Spleen (tissue), 11 donors: ENCODE measurements around the gene STRIT1. TPM values are rescaled to one million over a fixed set of nuclear protein-coding genes. Genes with fewer than 3 reads are reported as not detected.

ENCODE experiments used
- DNase-seq: peaks from one replicate; pipeline ENCODE4 v3.0.0-alpha.2; 2020
- H3K27ac ChIP-seq, 8 donors: fragments of 200-600 bp; sonication (generic) in 7 of 8; 1 replicate in 4 of 8; 2 replicates in 4 of 8; pipeline versions ENCODE4 v1.5.0 to v1.8.0; 2016 to 2021; ENCODE audit warnings: inconsistent platforms in 4 of 8, mild to moderate bottlenecking in 4 of 8, moderate library complexity in 1 of 8
- H3K27me3 ChIP-seq, 7 donors: fragments of 200-600 bp; sonication (generic) in 6 of 7; replicated peaks in 1 of 7; 1 replicate in 4 of 7; 2 replicates in 3 of 7; pipeline versions ENCODE4 v1.5.0 to v1.8.0; 2016 to 2021; ENCODE audit warnings: inconsistent platforms in 3 of 7, mild to moderate bottlenecking in 1 of 7
- H3K36me3 ChIP-seq, 6 donors: fragments of 200-600 bp; sonication (generic) in 5 of 6; 1 replicate in 4 of 6; 2 replicates in 2 of 6; pipeline versions ENCODE4 v1.5.0 to v1.8.0; 2016 to 2021; ENCODE audit warnings: inconsistent platforms in 2 of 6
- H3K4me1 ChIP-seq, 6 donors: fragments of 200-600 bp; sonication (generic) in 5 of 6; 1 replicate in 3 of 6; 2 replicates in 3 of 6; pipeline versions ENCODE4 v1.5.0 to v1.8.0; 2016 to 2021; ENCODE audit warnings: inconsistent platforms in 3 of 6
- H3K4me3 ChIP-seq, 8 donors: fragments of 200-600 bp; sonication (generic) in 7 of 8; 1 replicate in 4 of 8; 2 replicates in 4 of 8; pipeline versions ENCODE4 v1.5.0 to v1.8.0; 2016 to 2021; ENCODE audit warnings: inconsistent platforms in 4 of 8, mild to moderate bottlenecking in 4 of 8, moderate library complexity in 2 of 8
- H3K9me3 ChIP-seq, 8 donors: fragments of 200-600 bp; sonication (generic) in 7 of 8; 1 replicate in 4 of 8; 2 replicates in 4 of 8; pipeline versions ENCODE4 v1.5.0 to v1.8.0; 2016 to 2021; ENCODE audit warnings: inconsistent platforms in 4 of 8
- CTCF ChIP-seq, 11 experiments: fragments of 200-600 bp in 7 of 11; fragments of 450-650 bp in 4 of 11; sonication (generic) in 4 of 11; IDR thresholded peaks in 8 of 11; conservative IDR thresholded peaks in 3 of 11; 1 replicate in 7 of 11; 2 replicates in 4 of 11; pipeline versions ENCODE4 v1.4.0 to v1.8.0; 2016 to 2021; ENCODE audit warnings: antibody characterized with exemption in 11 of 11, inconsistent platforms in 4 of 11, mild to moderate bottlenecking in 1 of 11
- POLR2A ChIP-seq, 3 donors: fragments of 450-650 bp; IDR thresholded peaks; one replicate each; pipeline ENCODE4 v1.5.1; 2017; ENCODE audit warnings: antibody characterized with exemption in 3 of 3, mild to moderate bottlenecking in 1 of 3
- POLR2AphosphoS5 ChIP-seq, 3 donors: sonication (generic); formaldehyde crosslinking; IDR thresholded peaks; one replicate each; pipeline ENCODE4 v1.5.1; 2017; ENCODE audit warnings: antibody characterized with exemption in 3 of 3
- WGBS, 5 donors: extraction: QIAGEN DNeasy Blood & Tissue Kit in 3 of 5; methylation state at CpG; one replicate each; pipeline versions ENCODE4 v1.1.5 to v1.1.7; 2013 to 2018; 5-methylcytosine and 5-hydroxymethylcytosine counted together
- intact Hi-C: fragments of 100-400 bp; cut with DNase I; formaldehyde crosslinking; loops from one replicate; pipeline ENCODE4 v1.15.0; 2023; ENCODE audit warnings: low total_unique reads
- polyA plus RNA-seq, 3 donors: library from polyadenylated mRNA; stranded (reverse); fragments of 200-250 nt; gene quantifications; one replicate each; pipeline ENCODE4 v1.2.1, GENCODE V29; 2013
- total RNA-seq, 7 donors: library from RNA; depleted of rRNA in 3 of 7; stranded (reverse); fragments of >200 nt in 3 of 7; fragmentation: NEBNext Ultra II Directional in 4 of 7; extraction: Animal tissue kit (Norgen Biotek cat#: 25700) in 4 of 7; gene quantifications; one replicate each; pipeline versions ENCODE4 v1.1.0 to v1.2.1, GENCODE V29; 2016 to 2021
- donor health status: healthy with polysubstance abuse.
- donor health status: DM: no; HTN: no; CAD: no; lungs with moderate emphysema.
- donor health status: DM: no; HTN: no; CAD: no.
- donor health status: Bipolar disorder and iron deficiency.
- donor health status: healthy.
- donor health status: DM: no; HTN: no; CAD: no.
- donor health status: DM: yes; HTN: yes; CAD: no.

The STRIT1 gene
- total and polyA plus RNA-seq, 10 donors, result 0.43 TPM; not detected in 9

GRCh38 chr3:155326901-155327300, 33.4 kb upstream of the STRIT1 start:
- H3K9me3 ChIP-seq, result no peaks in the 10 kb centered on the region
- H3K27ac ChIP-seq, result no peak overlapping the region
- no peak overlapping the region for H3K4me3 ChIP-seq
- 49 to 76% (median 59%) methylated on average over 4 of the region's 4 CpGs for WGBS, 5 donors
- H3K27me3 ChIP-seq, result no peaks in the 10 kb centered on the region
- no peak for TF ChIP-seq CTCF (IDR thresholded peaks at IDR 0.05 in 8 of 11, conservative IDR thresholded peaks at IDR 0.05 in 3 of 11)
- TF ChIP-seq POLR2AphosphoS5 (IDR thresholded peaks at IDR 0.05), result no peak
- TF ChIP-seq POLR2A (IDR thresholded peaks at IDR 0.05), result no peak
- H3K36me3 ChIP-seq, result no peaks in the 10 kb centered on the region
- intact Hi-C loops, result loop anchor here (10.0 kb wide), 2 partner anchors 372 to 572 kb away; no protein-coding TSS in a partner anchor
- no peak for DNase-seq
- H3K4me1 ChIP-seq, result no peaks in the 10 kb centered on the region

GRCh38 chr3:155326244-155326643, 32.8 kb upstream of the STRIT1 start:
- Histone ChIP-seq H3K4me3 (no peak overlapping the region), H3K36me3 (no peaks in the 10 kb centered on the region), H3K27ac (no peak overlapping the region), H3K9me3 (no peaks in the 10 kb centered on the region), H3K4me1 (no peaks in the 10 kb centered on the region), H3K27me3 (no peaks in the 10 kb centered on the region)
- no peak for DNase-seq
- 55 to 86% (median 72%) methylated on average over 5 of the region's 5 CpGs for WGBS, 5 donors
- intact Hi-C loops, result loop anchor here (10.0 kb wide), 2 partner anchors 371 to 571 kb away; no protein-coding TSS in a partner anchor
- TF ChIP-seq POLR2AphosphoS5 (IDR thresholded peaks at IDR 0.05) (no peak), POLR2A (IDR thresholded peaks at IDR 0.05) (no peak), CTCF (IDR thresholded peaks at IDR 0.05 in 8 of 11, conservative IDR thresholded peaks at IDR 0.05 in 3 of 11) (no peak)

- Histone ChIP-seq H3K4me1 (no peaks in the 10 kb centered on the region), H3K36me3 (no peaks in the 10 kb centered on the region), H3K9me3 (no peaks in the 10 kb centered on the region), H3K4me3 (peak overlapping the region in 4 of 8 donors; percentile 13 to 27 (median 20)), H3K27ac (no peak overlapping the region), H3K27me3 (no peaks in the 10 kb centered on the region)
- DNase-seq, result no peak
- no peak for TF ChIP-seq CTCF (IDR thresholded peaks at IDR 0.05 in 8 of 11, conservative IDR thresholded peaks at IDR 0.05 in 3 of 11)
- no peak for TF ChIP-seq POLR2A (IDR thresholded peaks at IDR 0.05)
- TF ChIP-seq POLR2AphosphoS5 (IDR thresholded peaks at IDR 0.05), result no peak
- whole genome bisulfite sequencing, 5 donors, result 61 to 78% (median 71%) methylated on average over 10 of the region's 10 CpGs
- intact Hi-C loops, result loop anchor here (10.0 kb wide), 2 partner anchors 371 to 571 kb away; no protein-coding TSS in a partner anchor
These were observed 31.9 kb upstream of the STRIT1 start for GRCh38 chr3:155325263-155325835.

- Histone ChIP-seq H3K36me3 (no peaks in the 10 kb centered on the region), H3K27ac (no peak overlapping the region), H3K27me3 (no peaks in the 10 kb centered on the region), H3K4me3 (no peak overlapping the region), H3K4me1 (no peaks in the 10 kb centered on the region), H3K9me3 (no peaks in the 10 kb centered on the region)
- WGBS, 5 donors, result 19 to 28% (median 26%) methylated on average over 3 of the region's 3 CpGs
- DNase-seq, result no peak
- intact Hi-C loops, result loop anchor here (10.0 kb wide), 2 partner anchors 368 to 568 kb away; no protein-coding TSS in a partner anchor
- no peak for TF ChIP-seq POLR2A (IDR thresholded peaks at IDR 0.05)
- TF ChIP-seq CTCF (IDR thresholded peaks at IDR 0.05 in 8 of 11, conservative IDR thresholded peaks at IDR 0.05 in 3 of 11), result peak in 7 of 11 experiments; percentile 39 to 56 (median 48)
These were observed 29.7 kb upstream of the STRIT1 start for GRCh38 chr3:155323063-155323666.
